ENCODE results near the gene KRT37.

GRCh38 chr17:41446806-41447205 is 22.4 kb upstream of the KRT37 start:
- TF ChIP-seq CTCF (IDR thresholded peaks at IDR 0.05): no peak
- TF ChIP-seq POLR2AphosphoS5 (IDR thresholded peaks at IDR 0.05): no peak
